GM21360 (cell line): ENCODE results near the gene KMT2A.
A peak's percentile ranks its signal among the peaks of the same experiment; 100 is the strongest.

Source experiments
- ATAC-seq: cut with Tn5 transposase; IDR thresholded peaks from one replicate; pipeline ENCODE4 v1.9.1; 2021; ENCODE audit warnings: mild to moderate bottlenecking, moderate library complexity; ENCODE audit not compliant: unreplicated experiment

Gene KMT2A

DNA sequence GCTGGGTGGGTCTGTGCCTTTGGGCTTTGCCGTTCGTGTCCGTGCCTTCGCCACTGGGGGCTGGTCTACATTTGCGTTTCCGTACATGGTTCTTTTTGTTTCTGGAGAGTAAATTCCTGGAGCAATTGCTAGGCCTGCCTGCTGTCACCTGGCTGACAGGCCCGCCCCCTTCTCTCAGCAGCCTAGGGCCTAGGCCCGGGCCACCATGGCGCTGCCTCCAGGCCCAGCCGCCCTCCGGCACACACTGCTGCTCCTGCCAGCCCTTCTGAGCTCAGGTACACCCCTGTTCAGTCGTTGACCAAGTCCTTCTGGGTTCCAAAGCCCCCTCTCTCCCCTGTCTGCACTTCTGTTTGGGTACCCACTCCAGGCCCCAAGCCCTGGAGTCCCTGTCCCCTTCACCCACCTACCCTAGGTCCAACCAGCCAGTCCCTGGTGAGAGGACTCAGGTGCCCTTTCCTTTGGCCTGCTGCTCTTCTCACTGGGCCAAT lies 95.3 kb downstream of the KMT2A start:
- ATAC-seq = no peak

DNA sequence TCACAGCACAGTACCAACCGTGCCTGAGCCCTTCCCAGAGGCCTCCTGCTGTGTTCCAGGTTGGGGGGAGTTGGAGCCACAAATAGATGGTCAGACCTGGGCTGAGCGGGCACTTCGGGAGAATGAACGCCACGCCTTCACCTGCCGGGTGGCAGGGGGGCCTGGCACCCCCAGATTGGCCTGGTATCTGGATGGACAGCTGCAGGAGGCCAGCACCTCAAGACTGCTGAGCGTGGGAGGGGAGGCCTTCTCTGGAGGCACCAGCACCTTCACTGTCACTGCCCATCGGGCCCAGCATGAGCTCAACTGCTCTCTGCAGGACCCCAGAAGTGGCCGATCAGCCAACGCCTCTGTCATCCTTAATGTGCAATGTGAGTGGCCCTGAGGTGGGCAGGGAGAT lies 95.8 kb downstream of the KMT2A start:
- no peak for ATAC-seq

DNA sequence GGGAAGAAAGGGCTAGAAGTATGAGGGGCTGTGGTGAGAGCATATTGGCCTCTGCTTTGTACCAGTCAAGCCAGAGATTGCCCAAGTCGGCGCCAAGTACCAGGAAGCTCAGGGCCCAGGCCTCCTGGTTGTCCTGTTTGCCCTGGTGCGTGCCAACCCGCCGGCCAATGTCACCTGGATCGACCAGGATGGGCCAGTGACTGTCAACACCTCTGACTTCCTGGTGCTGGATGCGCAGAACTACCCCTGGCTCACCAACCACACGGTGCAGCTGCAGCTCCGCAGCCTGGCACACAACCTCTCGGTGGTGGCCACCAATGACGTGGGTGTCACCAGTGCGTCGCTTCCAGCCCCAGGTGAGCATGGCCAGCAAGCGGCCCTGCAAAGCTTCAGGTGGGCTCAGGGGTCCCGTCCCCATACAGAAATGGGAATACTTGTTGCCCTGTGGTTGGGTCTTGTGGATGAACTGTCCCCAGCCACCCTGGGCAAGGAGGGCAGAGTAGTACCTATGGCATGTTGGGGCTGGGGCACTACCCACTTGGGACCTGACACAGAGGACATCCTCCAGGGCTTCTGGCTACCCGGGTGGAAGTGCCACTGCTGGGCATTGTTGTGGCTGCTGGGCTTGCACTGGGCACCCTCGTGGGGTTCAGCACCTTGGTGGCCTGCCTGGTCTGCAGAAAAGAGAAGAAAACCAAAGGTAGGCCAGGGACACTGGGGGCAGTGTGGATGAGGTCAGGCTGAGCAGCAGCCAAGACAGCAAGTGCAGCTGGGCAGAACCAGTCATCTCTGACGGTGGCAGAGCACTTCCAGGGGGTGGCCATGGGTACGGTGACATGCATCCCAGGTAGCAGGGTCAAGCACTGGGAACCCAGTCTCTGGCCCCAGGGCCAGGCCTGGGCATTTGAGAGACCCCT lies 96.8 kb downstream of the KMT2A start:
- no peak for ATAC-seq

DNA sequence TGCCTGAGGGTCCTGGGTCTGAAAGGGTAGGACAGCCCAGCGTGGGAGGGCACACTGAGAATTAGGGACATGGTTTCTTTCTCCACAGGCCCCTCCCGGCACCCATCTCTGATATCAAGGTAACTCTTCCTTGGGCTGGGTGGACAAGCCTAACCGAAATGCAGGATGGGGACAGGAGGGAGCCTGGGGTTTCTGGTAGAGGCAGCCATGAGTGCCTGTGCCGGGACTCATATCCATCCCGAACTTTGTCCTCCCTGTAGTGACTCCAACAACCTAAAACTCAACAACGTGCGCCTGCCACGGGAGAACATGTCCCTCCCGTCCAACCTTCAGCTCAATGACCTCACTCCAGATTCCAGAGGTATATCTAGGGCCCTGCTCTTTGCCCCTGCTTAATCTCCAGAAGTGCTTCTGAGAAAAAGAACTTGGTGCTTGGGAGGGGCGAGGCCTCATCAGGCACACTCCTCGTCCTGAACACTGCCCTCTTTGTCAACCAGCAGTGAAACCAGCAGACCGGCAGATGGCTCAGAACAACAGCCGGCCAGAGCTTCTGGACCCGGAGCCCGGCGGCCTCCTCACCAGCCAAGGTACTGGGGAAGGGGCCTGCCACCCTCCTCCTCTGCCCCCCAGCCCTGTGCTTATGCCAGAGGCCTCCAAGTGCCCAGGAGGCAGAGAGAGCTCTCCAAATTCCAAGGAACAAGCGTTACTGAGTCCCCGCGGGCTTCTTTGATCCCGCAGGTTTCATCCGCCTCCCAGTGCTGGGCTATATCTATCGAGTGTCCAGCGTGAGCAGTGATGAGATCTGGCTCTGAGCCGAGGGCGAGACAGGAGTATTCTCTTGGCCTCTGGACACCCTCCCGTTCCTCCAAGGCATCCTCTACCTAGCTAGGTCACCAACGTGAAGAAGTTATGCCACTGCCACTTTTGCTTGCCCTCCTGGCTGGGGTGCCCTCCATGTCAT lies 97.8 kb downstream of the KMT2A start:
- no peak for ATAC-seq

DNA sequence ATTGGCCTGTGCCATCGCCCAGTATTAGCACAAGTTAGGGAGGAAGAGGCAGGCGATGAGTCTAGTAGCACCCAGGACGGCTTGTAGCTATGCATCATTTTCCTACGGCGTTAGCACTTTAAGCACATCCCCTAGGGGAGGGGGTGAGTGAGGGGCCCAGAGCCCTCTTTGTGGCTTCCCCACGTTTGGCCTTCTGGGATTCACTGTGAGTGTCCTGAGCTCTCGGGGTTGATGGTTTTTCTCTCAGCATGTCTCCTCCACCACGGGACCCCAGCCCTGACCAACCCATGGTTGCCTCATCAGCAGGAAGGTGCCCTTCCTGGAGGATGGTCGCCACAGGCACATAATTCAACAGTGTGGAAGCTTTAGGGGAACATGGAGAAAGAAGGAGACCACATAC lies 99.0 kb downstream of the KMT2A start:
- no peak for ATAC-seq

DNA sequence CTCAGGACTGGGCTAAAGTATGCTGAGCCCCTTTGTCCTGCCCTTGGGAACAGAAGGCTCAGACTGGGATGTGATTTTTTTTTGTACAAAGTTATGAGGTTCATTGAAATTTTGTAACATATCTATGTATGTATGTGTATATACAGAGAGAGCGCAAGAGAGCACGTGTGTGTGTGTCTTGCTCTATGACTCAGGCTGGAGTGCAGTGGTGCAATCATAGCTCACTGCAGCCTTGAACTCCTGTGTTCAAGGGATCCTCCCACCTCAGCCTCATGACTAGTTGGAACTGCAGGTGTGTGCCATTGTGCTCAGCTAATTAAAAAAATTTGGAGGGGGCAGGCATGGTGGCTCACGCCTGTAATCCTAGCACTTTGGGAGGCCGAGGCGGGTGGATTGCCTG lies 100.4 kb downstream of the KMT2A start:
- no peak for ATAC-seq

DNA sequence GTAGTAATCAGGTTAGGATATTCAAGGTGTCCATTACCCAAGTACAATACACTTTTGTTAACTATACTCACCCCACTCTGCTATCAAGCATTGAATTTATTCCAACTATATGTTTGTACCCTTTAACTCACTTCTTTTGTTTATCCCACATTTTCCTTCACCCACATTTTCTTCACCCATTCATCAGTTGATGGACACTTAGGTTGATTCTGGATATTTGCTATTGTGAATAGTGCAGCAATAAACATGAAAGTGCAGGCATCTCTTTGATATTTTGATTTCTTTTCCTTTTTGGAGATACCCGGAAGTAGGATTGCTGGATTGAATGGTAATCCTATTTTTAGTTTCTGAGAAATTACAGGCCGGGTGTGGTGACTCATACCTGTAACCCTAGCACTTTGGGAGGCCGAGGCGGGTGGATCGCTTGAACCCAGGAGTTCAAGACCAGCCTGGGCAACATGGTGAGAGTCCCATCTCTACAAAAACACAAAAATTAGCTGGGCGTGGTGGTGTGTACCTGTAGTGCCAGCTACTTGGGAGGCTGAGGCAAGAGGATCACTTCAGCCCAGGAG lies 101.2 kb downstream of the KMT2A start:
- ATAC-seq = no peak

DNA sequence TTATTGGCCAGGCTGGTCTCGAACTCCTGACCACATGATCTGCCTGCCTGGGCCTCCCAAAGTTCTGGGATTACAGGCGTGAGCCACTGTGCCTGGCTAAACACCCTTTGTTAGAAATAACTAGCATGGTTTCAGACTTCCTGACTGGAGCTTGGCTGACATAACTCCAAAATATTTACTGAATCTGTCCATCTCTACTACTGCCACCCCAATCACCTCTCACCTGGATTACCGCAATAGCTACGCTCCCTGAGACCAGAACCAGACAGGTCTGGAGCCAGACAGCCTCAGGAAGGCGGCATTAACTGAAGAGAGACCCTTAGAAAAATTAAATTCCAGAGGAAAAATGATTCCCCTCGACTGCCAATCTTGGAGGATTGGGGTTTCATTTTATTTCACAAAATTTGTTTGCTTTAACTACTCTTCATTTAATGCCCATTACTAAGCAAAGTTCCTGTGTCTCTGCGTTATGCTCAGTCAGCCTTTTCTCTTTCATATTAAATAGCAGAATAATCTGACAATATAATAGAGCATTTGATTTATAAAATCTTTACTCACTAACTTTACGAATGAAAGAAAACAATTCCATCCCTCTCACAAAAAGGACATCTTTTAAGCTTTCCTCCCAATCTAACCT lies 107.8 kb downstream of the KMT2A start:
- no peak for ATAC-seq

DNA sequence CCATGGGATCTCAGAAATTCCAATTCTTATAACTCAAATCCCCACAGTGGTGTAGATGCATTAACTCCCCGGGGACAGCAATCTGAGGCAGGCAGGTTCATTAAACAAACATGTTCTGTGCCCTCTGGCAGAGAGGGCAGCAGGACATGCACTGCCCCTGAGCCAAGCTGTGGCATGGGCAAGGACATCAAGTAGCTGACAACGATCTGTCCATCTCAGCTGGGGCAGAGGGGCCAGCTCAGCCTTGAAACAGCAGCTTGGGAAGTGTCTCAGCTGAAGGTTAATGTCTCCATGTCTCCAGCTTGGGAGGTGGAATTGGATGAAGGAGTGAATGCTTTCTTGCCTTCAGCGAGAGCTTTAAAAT lies 108.3 kb downstream of the KMT2A start:
- no peak for ATAC-seq

DNA sequence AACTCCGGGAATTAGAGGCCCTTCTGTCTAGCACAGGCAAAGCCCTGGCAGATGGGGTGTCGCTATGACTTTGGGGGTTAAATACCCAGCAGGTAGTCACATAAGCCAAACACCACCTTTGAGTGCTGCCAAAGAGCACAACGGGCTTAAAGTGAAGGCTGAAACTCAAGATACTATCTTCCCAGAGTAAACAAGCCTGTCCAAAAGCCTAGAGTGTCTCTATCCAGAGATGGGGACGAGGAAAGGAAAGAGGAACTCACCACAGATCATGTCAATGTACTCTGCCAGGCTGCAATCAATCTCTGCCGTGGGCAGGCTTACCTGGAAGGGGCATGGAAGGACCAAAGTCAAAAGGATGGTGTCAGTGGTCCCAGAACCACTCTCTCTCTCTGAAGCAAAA lies 109.2 kb downstream of the KMT2A start:
- no peak for ATAC-seq

DNA sequence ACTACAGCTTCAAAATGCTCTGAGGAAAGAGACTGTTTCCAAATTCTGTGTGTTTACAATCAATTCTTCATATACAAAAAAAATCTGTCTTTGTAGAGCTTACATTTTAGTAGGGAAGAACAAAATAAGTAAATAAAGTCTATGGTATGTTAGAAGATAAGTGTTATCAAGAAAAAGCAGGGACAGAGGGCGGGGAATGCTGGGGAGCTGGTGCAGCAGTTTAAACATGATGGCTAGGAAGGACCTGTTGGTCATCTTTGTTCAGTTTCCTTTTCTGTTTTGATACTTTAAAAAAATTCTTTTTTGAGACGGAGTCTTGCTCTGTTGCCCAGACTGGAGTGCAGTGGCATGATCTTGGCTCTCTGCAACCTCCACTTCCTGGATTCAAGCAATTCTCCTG lies 110.8 kb downstream of the KMT2A start:
- no peak for ATAC-seq

DNA sequence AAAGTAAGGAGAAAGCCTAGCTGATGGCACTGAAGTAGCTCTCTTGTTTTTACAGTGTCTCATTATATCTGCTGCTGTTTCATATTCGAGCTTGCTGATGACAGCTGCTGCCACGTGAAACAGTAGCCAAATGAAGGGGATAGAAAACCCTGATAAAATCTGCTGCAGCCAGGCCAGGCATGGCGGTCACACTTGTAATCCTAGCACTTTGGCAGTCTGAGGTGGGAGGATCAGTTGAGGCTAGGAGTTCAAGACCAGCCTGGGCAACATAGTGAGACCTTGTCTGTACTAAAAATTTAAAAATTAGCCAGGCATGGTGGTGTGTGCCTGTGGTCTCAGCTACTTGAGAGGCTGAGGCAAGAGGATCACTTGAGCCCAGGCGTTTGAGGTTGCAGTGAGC lies 116.0 kb downstream of the KMT2A start:
- no peak for ATAC-seq

DNA sequence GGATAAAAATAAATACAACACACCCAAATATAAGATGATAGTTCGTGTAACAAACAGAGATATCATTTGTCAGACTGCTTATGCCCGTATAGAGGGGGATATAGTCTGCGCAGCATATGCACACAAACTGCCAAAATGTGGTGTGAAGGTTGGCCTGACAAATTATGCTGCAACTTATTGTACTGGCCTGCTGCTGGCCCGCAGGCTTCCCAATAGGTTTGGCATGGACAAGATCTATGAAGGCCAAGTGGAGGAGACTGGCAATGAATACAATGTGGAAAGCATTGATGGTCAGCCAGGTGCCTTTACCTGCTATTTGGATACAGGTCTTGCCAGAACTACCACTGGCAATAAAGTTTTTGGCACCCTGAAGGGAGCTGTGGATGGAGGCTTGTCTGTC lies 124.5 kb downstream of the KMT2A start:
- ATAC-seq = no peak

DNA sequence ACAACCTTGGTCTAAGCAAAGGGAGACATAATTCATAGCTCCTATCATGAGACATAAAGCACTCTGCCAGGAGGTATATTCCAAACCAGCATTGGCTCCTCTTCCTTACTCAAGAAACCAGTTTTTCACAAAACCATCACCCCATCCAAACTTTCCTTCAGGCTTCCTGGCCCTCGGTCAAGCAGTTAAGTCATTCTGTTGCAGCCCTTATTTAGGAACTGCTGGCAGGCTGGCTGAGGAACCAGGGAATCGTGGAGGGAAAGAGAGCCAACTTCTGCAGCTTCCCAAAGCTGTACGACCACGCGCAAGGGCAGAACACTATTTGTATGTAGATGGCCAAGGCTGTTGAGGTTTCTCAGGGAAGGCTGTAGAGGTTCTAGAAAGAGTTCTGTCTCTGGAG lies 128.8 kb downstream of the KMT2A start:
- ATAC-seq = no peak

DNA sequence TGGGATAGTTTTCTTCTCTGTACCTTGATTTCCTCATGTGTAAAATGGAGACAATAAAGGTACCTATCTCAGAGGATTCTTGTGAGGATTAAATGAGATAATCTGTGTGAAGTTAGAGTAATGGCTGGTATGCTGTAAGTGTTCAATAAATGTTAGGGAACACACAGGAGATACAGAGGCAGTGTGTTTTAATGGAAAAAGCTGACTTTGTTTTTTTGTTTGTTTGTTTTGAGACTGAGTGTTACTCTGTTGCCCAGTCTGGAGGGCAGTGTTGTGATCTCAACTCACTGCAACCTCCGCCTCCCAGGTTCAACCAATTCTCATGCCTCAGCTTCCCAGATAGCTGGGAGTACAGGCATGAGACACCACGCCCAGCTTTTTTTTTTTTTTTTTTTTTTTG lies 133.4 kb downstream of the KMT2A start:
- ATAC-seq = no peak

DNA sequence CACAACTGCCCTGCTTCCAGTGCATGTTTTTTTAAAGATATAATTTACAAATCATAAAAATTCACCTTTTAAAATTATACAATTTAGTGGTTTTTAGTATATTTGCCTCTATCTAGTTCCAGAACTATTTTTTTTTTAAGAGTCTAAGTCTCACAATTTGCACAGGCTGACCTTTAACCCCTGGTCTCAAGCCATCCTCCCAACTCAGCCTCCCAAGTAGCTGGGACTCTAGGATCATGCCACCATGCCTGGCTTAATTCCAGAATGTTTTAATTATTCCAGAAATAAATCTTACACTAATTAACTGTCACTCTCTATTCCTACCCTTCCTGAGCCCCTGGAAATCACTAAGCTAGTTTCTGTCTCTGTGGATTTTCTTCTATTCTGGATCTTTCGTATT lies 134.5 kb downstream of the KMT2A start:
- no peak for ATAC-seq

DNA sequence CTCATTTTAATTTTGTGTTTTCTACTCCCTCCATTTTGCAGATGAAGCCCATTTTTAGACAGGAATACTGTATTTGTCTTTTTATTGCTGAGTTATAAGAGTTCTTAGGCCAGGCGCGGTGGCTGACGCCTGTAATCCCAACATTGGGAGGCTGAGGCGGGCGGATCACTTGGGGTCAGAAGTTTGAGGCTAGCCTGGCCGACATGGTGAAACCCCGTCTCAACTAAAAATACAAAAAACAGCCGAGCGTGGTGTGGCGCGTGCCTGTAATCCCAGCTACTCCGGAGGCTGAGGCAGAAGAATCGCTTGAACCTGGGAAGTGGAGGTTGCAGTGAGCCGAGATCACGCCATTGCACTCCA lies 135.4 kb downstream of the KMT2A start:
- ATAC-seq = peak; percentile 21

DNA sequence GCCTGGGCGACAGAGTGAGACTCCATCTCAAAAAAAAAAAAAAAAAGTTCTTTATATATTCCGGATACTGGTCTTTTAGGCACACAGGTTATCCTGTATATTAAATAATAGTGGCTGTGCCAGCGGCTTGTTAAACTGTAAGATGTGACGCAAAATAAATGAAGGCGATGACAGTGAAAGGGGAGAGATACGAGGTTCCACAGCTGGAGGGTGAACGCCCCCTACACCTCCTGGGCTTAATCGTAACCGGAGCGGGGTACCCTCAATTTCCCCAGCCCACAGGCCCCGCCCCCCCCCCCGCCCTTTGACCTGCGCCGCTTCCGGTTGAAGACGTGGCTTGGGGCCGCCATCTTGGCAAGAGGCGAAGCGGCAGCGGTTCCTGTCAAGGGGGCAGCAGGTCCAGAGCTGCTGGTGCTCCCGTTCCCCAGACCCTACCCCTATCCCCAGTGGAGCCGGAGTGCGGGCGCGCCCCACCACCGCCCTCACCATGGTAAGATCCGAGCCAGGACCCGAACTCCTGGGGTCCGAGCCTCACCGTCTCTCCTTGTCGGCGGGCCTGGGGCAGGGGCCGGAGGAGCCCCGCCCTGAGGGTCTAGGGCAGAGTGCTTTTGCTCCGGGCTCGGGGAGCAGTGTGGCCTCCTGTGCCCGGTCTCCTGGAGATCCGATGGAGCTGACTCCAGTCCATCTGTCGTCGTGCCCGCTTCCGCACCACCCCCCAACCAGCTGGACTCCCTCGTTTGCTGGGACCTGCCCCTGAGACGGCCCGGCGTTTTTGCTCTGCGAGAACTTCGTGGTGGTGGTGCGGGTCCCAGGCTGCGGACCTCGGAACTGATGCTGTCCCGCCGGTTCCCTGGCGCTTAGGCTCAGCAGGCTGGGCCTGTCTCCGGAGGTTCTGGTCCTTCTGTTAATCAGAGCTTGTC lies 136.0 kb downstream of the KMT2A start, which contains the start of gene ARCN1:
Gene ARCN1 (plus strand): TSS at position 349 of the 920 bp plus-strand sequence. CDS start 139 bp downstream, at position 488.
- ATAC-seq = peak; percentile 58

DNA sequence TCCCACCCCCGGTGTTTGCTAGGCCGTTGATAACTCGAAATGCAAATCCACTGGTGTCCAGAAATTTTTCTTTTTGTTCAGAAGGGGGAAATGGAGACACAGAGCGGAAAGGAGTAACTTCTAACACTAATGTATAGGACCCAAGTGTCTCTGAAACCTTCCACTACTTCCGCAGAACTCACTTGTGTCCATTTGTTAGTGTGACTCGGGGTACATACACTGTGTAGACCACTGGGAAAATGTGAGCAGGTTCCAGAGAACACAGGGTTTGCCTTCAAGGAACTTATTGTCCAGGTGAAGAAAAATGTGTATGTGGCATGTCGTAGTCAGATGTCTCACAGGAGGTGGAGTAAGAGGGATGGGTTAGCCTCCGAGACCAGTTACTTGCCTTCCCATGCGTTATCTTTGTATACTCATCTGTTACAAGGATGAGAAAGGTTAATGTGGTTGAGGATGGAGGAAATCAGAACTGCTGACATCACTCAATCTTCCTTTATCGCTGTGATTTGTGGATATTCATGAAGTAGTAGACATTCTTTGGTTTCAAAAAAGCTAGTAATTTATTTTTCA lies 136.8 kb downstream of the KMT2A start:
- ATAC-seq = peak; percentile 16
